Effector CD8-positive, alpha-beta T cell (primary cell): ENCODE data around the gene STK11.

Experiments used
- DNase-seq: peaks from one replicate; lab custom pipeline; 2025; lab: John Stamatoyannopoulos, UW
- total RNA-seq, 4 experiments: gene quantifications; one replicate each; lab custom pipeline; 2026; lab: John Stamatoyannopoulos, UW

STK11 gene
- 147 to 165 (median 151) reads per million in 4 experiments for total RNA-seq

- peak; percentile 98 for DNase-seq
Observed at GRCh38 chr19:1205114-1206099, at the start of gene STK11. TSS of gene STK11 (plus strand) at chr19:1205778. CDS start at chr19:1206914, 1,136 bp downstream.

GRCh38 chr19:1156305-1156801, 49.2 kb upstream of the STK11 start:
- DNase-seq: no peak

GRCh38 chr19:1156830-1157615, 48.6 kb upstream of the STK11 start:
- no peak for DNase-seq

- DNase-seq: no peak
Observed at GRCh38 chr19:1157931-1158884, 47.4 kb upstream of the STK11 start.

- DNase-seq: no peak
Observed at GRCh38 chr19:1158885-1159448, 46.6 kb upstream of the STK11 start.

- no peak for DNase-seq
Observed at GRCh38 chr19:1159864-1160595, 45.5 kb upstream of the STK11 start.

GRCh38 chr19:1161716-1162115, 43.9 kb upstream of the STK11 start:
- no peak for DNase-seq

- no peak for DNase-seq
Observed at GRCh38 chr19:1162404-1163282, 42.9 kb upstream of the STK11 start.

- DNase-seq: no peak
Observed at GRCh38 chr19:1163283-1163933, 42.2 kb upstream of the STK11 start.

GRCh38 chr19:1163934-1164683, 41.5 kb upstream of the STK11 start:
- DNase-seq: no peak

- no peak for DNase-seq
Observed at GRCh38 chr19:1164684-1165531, 40.7 kb upstream of the STK11 start.

- no peak for DNase-seq
Observed at GRCh38 chr19:1166872-1167573, 38.6 kb upstream of the STK11 start.

- no peak for DNase-seq
Observed at GRCh38 chr19:1167687-1168571, 37.6 kb upstream of the STK11 start.

GRCh38 chr19:1168572-1169410, 36.8 kb upstream of the STK11 start:
- no peak for DNase-seq
